B cell (primary cell): ENCODE data around the gene RBPJL. TPM values are rescaled to one million over a fixed set of nuclear protein-coding genes. Genes with fewer than 3 reads are reported as not detected.

Experiments used
- ATAC-seq: fragments of 200-7000 bp; cut with Tn5 transposase; one replicate; pipeline ENCODE4 v1.10.0; 2021; ENCODE audit warnings: low read depth, mild to moderate bottlenecking, moderate number of reproducible peaks, moderate library complexity
- CTCF ChIA-PET: fragments of 350-600 bp; sonication (Branson Sonifier 250); formaldehyde crosslinking; loops from one replicate; lab custom pipeline; 2021; ENCODE audit warnings: antibody characterized with exemption, inconsistent platforms; lab: Charles Lee
- POLR2A ChIA-PET: fragments of 350-600 bp; sonication (Branson Sonifier 250); formaldehyde crosslinking; loops from one replicate; lab custom pipeline; 2021; ENCODE audit warnings: antibody characterized with exemption; lab: Charles Lee
- DNase-seq: peaks from one replicate; pipeline ENCODE4 v3.0.0; 2013
- H2AFZ ChIP-seq: 2 replicates; pipeline ENCODE4 v1.6.1; 2012; ENCODE audit warnings: mild to moderate bottlenecking, low read depth, low read length; ENCODE audit not compliant: insufficient read depth, poor library complexity, severe bottlenecking
- H3K27ac ChIP-seq, 2 donors: 1 replicate in 1 of 2; 2 replicates in 1 of 2; pipeline ENCODE4 v1.5.1; 2012 to 2013; ENCODE audit warnings: low read length in 2 of 2, mild to moderate bottlenecking in 2 of 2, moderate library complexity in 1 of 2
- H3K27me3 ChIP-seq, 4 experiments: fragments of 200-600 bp in 1 of 4; sonication (generic) in 1 of 4; replicated peaks in 1 of 4; 1 replicate in 2 of 4; 2 replicates in 2 of 4; pipeline versions ENCODE4 v1.6.1 to v1.7.0; 2013 to 2016; ENCODE audit warnings: low read length in 3 of 4, mild to moderate bottlenecking in 2 of 4, mixed read lengths in 1 of 4, moderate library complexity in 1 of 4; ENCODE audit not compliant: insufficient read depth in 4 of 4, control insufficient read depth in 3 of 4; ENCODE audit errors: control extremely low read depth in 1 of 4
- H3K36me3 ChIP-seq, 2 experiments: replicated peaks in 1 of 2; 1 replicate in 1 of 2; 2 replicates in 1 of 2; pipeline versions ENCODE4 v1.6.1 to v1.7.1; 2013; ENCODE audit warnings: low read length in 1 of 2; ENCODE audit not compliant: insufficient read depth in 2 of 2, control insufficient read depth in 1 of 2; ENCODE audit errors: control extremely low read depth in 1 of 2, extremely low read depth in 1 of 2
- H3K4me1 ChIP-seq, 2 donors: fragments of 200-600 bp in 1 of 2; sonication (generic) in 1 of 2; 1 replicate in 1 of 2; 2 replicates in 1 of 2; pipeline versions ENCODE4 v1.5.1 to v1.6.1; 2013 to 2017; ENCODE audit warnings: low read length in 2 of 2; ENCODE audit not compliant: control insufficient read depth in 2 of 2, insufficient read depth in 2 of 2
- H3K4me2 ChIP-seq: replicated peaks from 2 replicates; pipeline ENCODE3; 2012; ENCODE audit warnings: mild to moderate bottlenecking, low read depth, low read length; ENCODE audit not compliant: poor library complexity, severe bottlenecking
- H3K4me3 ChIP-seq, 5 experiments: fragments of 200-600 bp in 1 of 5; sonication (generic) in 1 of 5; 1 replicate in 3 of 5; 2 replicates in 2 of 5; pipeline versions ENCODE4 v1.5.1 to v1.7.0; 2011 to 2016; ENCODE audit warnings: low read length in 4 of 5, mild to moderate bottlenecking in 4 of 5, low read depth in 2 of 5, control low read depth in 1 of 5, moderate library complexity in 1 of 5; ENCODE audit not compliant: insufficient read depth in 1 of 5; ENCODE audit errors: control extremely low read depth in 1 of 5, extremely low read depth in 1 of 5
- H3K79me2 ChIP-seq: fragments of 200-600 bp; sonication (generic); one replicate; pipeline ENCODE4 v1.6.0; 2016; ENCODE audit warnings: low read length; ENCODE audit not compliant: control insufficient read depth, insufficient read depth
- H3K9ac ChIP-seq: fragments of 200-600 bp; sonication (generic); 2 replicates; pipeline ENCODE4 v1.6.1; 2017; ENCODE audit warnings: mild to moderate bottlenecking, low read length, moderate library complexity
- H3K9me3 ChIP-seq, 3 donors: one replicate each; pipeline versions ENCODE4 v1.6.1 to v1.7.1; 2013; ENCODE audit warnings: low read length in 2 of 3; ENCODE audit not compliant: control insufficient read depth in 2 of 3, insufficient read depth in 1 of 3; ENCODE audit errors: control extremely low read depth in 1 of 3
- H4K20me1 ChIP-seq: 2 replicates; pipeline ENCODE4 v1.6.0; 2012; ENCODE audit warnings: mild to moderate bottlenecking, low read length; ENCODE audit not compliant: insufficient read depth, control insufficient read depth, poor library complexity, severe bottlenecking
- H3K27ac Mint-ChIP-seq: one replicate; pipeline ENCODE4 v1.8.0; 2021; ENCODE audit warnings: mixed read lengths
- H3K27me3 Mint-ChIP-seq: one replicate; pipeline ENCODE4 v1.8.0; 2021; ENCODE audit warnings: mixed read lengths
- H3K4me1 Mint-ChIP-seq: one replicate; pipeline ENCODE4 v1.8.0; 2021; ENCODE audit warnings: mixed read lengths
- H3K4me3 Mint-ChIP-seq: one replicate; pipeline ENCODE4 v1.8.0; 2021; ENCODE audit warnings: mixed read lengths
- H3K9me3 Mint-ChIP-seq: one replicate; pipeline ENCODE4 v1.8.0; 2022; ENCODE audit warnings: mixed read lengths; ENCODE audit not compliant: insufficient read depth
- EZH2 ChIP-seq: IDR thresholded peaks from 2 replicates; pipeline ENCODE4 v1.6.1; 2012; ENCODE audit warnings: borderline replicate concordance, low read depth, mild to moderate bottlenecking, moderate library complexity, low read length; ENCODE audit not compliant: insufficient read depth, poor library complexity, severe bottlenecking
- WGBS: methylation state at CpG from one replicate; pipeline ENCODE4 v1.1.5; 2013; ENCODE audit warnings: missing lambda C conversion rate; ENCODE audit not compliant: insufficient coverage; 5-methylcytosine and 5-hydroxymethylcytosine counted together
- intact Hi-C: fragments of 100-400 bp; cut with micrococcal nuclease; formaldehyde crosslinking; loops from one replicate; pipeline ENCODE4 v1.10.0; 2022
- polyA plus RNA-seq: library from polyadenylated mRNA; depleted of rRNA; stranded (reverse); fragments of >200 nt; gene quantifications from 2 replicates; pipeline ENCODE4 v1.2.3, GENCODE V29; 2012
- total RNA-seq, 2 donors: library from RNA; stranded (reverse); fragments of 120-200 nt in 1 of 2; gene quantifications; 1 replicate in 1 of 2; 2 replicates in 1 of 2; pipeline versions ENCODE4 v1.2.3 to v1.2.4, GENCODE V29; 2013 to 2022
- TF ChIP-seq, protein P1 (sequence below): fragments of 200-600 bp; IDR thresholded peaks from one replicate; pipeline ENCODE4 v1.8.0; 2022; ENCODE audit warnings: antibody characterized with exemption, mild to moderate bottlenecking

The RBPJL gene
- total and polyA plus RNA-seq, 2 donors (not counting 1 experiment from before 2014, with no cell fraction given) = not detected

DNA sequence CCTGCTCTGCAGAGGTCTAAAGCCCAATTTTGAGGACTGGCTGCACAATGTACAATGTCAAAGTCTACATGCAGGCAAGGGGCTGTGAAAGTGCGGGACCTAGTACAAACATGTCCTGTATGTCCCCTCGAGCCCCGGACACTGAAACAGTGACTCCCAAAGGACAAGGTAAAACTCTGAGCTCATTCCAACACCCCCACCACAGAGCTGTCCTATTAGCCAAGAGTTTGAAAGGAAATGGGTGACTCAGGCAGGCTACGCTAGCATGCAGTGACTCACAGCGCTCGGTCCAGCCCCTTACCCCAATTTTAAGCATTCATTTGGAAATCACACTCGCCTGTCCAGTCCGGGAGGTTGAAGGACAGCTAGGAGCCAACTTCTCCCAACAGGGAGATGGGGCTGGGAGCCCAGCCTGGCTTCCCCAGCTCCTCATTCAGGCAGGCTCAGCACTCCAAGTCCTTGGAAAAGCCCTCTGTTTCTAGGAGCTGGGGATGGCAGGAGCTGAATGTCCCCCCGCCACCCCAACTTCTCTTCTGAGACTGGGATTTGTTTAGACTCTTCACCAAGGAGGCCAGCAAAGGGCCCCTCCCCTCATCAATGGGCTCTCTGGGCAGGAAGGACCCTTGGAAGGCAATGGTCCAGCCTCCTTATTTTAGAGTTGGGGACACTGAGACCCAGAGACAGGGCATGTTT lies 37.7 kb downstream of the RBPJL start:
- intact Hi-C loops = no loop called here
- Histone ChIP-seq H3K79me2 (no peaks in the 10 kb centered on the region), H3K4me1 (peaks cover 21 to 23% of the 10 kb centered on the region in 2 donors), H3K9ac (no peak overlapping the region), H4K20me1 (no peaks in the 10 kb centered on the region), H3K4me2 (no peak overlapping the region), H3K27me3 (peaks cover 0 to 39% (median 6%) of the 10 kb centered on the region in 4 experiments), H3K36me3 (no peaks in the 10 kb centered on the region), H3K9me3 (peaks cover 0 to 3% (median 0%) of the 10 kb centered on the region in 3 donors), H3K27ac (no peak overlapping the region), H2AFZ (no peak overlapping the region), H3K4me3 (no peak overlapping the region)
- Mint-ChIP-seq H3K4me1 (peaks cover 10% of the 10 kb centered on the region), H3K27ac (no peak overlapping the region), H3K4me3 (no peak overlapping the region), H3K9me3 (no peaks in the 10 kb centered on the region), H3K27me3 (peaks cover 23% of the 10 kb centered on the region)
- ATAC-seq = no peak
- POLR2A ChIA-PET = interaction anchor here (0.9 kb wide), 1 partner anchor 19 kb away, joined by 3 read pairs; the partner anchor contains the start of gene SYS1
- 100% methylated on average over 2 of the region's 9 CpGs for WGBS
- no peak for DNase-seq
- no peak for TF ChIP-seq EZH2
- TF ChIP-seq, protein P1, sequence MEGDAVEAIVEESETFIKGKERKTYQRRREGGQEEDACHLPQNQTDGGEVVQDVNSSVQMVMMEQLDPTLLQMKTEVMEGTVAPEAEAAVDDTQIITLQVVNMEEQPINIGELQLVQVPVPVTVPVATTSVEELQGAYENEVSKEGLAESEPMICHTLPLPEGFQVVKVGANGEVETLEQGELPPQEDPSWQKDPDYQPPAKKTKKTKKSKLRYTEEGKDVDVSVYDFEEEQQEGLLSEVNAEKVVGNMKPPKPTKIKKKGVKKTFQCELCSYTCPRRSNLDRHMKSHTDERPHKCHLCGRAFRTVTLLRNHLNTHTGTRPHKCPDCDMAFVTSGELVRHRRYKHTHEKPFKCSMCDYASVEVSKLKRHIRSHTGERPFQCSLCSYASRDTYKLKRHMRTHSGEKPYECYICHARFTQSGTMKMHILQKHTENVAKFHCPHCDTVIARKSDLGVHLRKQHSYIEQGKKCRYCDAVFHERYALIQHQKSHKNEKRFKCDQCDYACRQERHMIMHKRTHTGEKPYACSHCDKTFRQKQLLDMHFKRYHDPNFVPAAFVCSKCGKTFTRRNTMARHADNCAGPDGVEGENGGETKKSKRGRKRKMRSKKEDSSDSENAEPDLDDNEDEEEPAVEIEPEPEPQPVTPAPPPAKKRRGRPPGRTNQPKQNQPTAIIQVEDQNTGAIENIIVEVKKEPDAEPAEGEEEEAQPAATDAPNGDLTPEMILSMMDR = no peak
- CTCF ChIA-PET = interaction anchor here (1.0 to 1.5 kb wide), 2 partner anchors 92 to 426 kb away, joined by 3 to 4 read pairs; no protein-coding TSS in a partner anchor
